ENCODE results near the gene PPIF.

- no peak for TF ChIP-seq CTCF (IDR thresholded peaks at IDR 0.05)
- TF ChIP-seq EZH2 (IDR thresholded peaks at IDR 0.05; ENCODE audit: borderline replicate concordance, insufficient read depth, low read depth, low read length, poor library complexity, severe bottlenecking) = no peak
Observed at GRCh38 chr10:79360499-79361342, 13.5 kb downstream of the PPIF start.
